Mesothelial cell of epicardium (in vitro differentiated cells): ENCODE measurements around the gene ENOX2. TPM values are rescaled to one million over a fixed set of nuclear protein-coding genes. Genes with fewer than 3 reads are reported as not detected.

Source experiments
- DNase-seq, 2 experiments: peaks; one replicate each; pipeline ENCODE4 v3.0.0; 2021; ENCODE audit warnings: low spot score in 2 of 2; ENCODE audit not compliant: unreplicated experiment in 2 of 2
- H3K27ac Mint-ChIP-seq: 2 replicates; pipeline ENCODE4 v1.8.0; 2021; ENCODE audit warnings: mixed read lengths
- H3K27me3 Mint-ChIP-seq: 2 replicates; pipeline ENCODE4 v1.8.0; 2021; ENCODE audit warnings: low read depth, mixed read lengths
- H3K36me3 Mint-ChIP-seq: 2 replicates; pipeline ENCODE4 v1.8.0; 2021; ENCODE audit warnings: mixed read lengths
- H3K4me1 Mint-ChIP-seq: 2 replicates; pipeline ENCODE4 v1.8.0; 2021; ENCODE audit warnings: mixed read lengths
- H3K4me3 Mint-ChIP-seq: 2 replicates; pipeline ENCODE4 v1.8.0; 2021; ENCODE audit warnings: mild to moderate bottlenecking, moderate library complexity, mixed read lengths
- H3K9me3 Mint-ChIP-seq: 2 replicates; pipeline ENCODE4 v1.8.0; 2021; ENCODE audit warnings: mixed read lengths
- total RNA-seq: library from RNA; stranded (reverse); gene quantifications from 3 replicates; pipeline ENCODE4 v1.2.1, GENCODE V29; 2021
- TF ChIP-seq, protein P1 (sequence below): fragments of 200-600 bp; sonication (generic); IDR thresholded peaks from one replicate; pipeline ENCODE4 v1.5.0; 2021; ENCODE audit warnings: antibody characterized with exemption; ENCODE audit not compliant: unreplicated experiment

ENOX2 gene
- total RNA-seq, 1 donor from 2014 or later = 13.0 TPM

DNA sequence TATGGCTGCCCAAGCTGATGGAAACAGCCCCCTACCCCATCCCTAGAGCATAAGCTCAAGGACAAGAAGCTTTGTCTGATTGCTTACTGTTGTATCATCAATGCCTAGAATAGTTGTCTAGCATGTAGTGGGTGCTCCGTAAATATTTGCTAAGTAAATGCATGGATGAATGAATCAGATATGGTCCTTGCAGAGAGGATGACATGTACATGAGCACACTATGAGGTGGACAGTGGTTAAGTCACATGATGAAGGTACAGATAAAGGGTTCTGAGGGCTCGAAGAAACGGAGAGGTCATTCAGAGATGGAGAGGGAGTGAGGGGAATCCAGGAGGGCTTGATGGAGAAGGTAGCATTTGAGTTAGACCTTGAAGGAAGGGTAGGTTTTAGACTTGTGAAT lies 287.1 kb downstream of the ENOX2 start:
- no peak overlapping the region for H3K4me3 Mint-ChIP-seq
- no peaks in the 10 kb centered on the region for H3K36me3 Mint-ChIP-seq
- no peak overlapping the region for H3K27ac Mint-ChIP-seq
- TF ChIP-seq, protein P1, sequence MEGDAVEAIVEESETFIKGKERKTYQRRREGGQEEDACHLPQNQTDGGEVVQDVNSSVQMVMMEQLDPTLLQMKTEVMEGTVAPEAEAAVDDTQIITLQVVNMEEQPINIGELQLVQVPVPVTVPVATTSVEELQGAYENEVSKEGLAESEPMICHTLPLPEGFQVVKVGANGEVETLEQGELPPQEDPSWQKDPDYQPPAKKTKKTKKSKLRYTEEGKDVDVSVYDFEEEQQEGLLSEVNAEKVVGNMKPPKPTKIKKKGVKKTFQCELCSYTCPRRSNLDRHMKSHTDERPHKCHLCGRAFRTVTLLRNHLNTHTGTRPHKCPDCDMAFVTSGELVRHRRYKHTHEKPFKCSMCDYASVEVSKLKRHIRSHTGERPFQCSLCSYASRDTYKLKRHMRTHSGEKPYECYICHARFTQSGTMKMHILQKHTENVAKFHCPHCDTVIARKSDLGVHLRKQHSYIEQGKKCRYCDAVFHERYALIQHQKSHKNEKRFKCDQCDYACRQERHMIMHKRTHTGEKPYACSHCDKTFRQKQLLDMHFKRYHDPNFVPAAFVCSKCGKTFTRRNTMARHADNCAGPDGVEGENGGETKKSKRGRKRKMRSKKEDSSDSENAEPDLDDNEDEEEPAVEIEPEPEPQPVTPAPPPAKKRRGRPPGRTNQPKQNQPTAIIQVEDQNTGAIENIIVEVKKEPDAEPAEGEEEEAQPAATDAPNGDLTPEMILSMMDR = no peak
- H3K4me1 Mint-ChIP-seq = no peaks in the 10 kb centered on the region
- H3K9me3 Mint-ChIP-seq = no peaks in the 10 kb centered on the region
- peaks cover 8% of the 10 kb centered on the region for H3K27me3 Mint-ChIP-seq
- no peak for DNase-seq

DNA sequence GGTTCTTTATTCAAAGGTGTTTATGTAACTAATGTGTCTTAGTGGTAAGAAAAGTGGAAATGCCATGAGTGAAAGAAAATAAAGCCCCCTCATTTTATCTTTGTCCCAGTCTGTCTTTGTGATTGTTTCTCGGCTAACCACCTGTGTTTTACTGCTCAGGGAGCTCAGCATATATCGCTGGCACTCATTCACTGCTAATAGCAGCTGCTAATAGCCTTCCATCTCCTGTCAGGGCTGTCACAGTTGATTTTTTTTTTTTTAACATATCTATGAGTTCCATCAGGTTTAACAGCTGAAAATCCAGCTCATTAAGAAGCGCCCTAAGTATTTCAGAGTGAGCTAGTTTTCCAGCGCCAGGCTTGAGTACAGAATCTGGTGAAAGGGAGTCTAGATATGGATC lies 295.6 kb downstream of the ENOX2 start:
- TF ChIP-seq, protein P1 = no peak
- Mint-ChIP-seq H3K36me3 (no peaks in the 10 kb centered on the region), H3K4me3 (no peak overlapping the region), H3K27me3 (peaks cover 36% of the 10 kb centered on the region), H3K4me1 (no peaks in the 10 kb centered on the region), H3K27ac (no peak overlapping the region), H3K9me3 (no peaks in the 10 kb centered on the region)
- no peak for DNase-seq

DNA sequence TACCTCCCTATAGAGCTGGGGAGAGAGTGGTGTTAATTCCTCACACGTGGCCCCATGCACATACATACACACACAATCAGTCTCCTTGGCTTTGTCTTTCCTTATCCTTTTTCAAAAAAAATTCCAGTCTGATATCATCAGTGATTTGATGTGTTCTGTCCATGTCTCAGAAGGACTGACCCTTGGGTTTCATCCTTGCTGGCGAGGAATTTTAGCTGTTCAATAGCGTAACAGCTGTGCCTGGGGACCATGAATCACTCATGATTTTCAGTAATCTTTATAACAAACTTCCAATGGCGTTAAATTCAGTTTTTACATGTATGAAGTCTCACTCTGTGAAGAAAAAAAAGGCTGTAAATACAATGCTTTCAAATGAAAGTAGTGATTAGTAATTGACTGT lies 296.6 kb downstream of the ENOX2 start:
- Mint-ChIP-seq H3K4me1 (no peaks in the 10 kb centered on the region), H3K4me3 (no peak overlapping the region), H3K36me3 (no peaks in the 10 kb centered on the region), H3K27me3 (peaks cover 34% of the 10 kb centered on the region), H3K9me3 (no peaks in the 10 kb centered on the region), H3K27ac (no peak overlapping the region)
- TF ChIP-seq, protein P1 = no peak
- no peak for DNase-seq

DNA sequence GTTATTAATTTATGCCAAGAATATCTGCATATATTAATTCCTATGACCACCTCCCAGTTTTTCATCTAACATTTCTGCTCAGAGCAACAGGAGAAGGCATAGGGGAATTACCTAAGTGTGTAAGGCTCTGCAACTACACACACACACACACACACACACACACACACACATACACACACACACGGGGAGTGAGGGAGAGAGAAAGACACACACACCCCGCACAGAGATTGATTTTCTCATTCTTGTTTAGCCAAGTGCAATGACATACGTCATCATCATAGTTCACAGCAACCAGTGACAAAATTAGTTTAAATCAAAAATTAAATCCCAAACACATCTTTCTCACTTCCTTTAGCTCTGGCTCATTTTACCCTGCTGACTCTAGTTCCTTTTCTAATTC lies 298.1 kb downstream of the ENOX2 start:
- H3K27ac Mint-ChIP-seq = no peak overlapping the region

DNA sequence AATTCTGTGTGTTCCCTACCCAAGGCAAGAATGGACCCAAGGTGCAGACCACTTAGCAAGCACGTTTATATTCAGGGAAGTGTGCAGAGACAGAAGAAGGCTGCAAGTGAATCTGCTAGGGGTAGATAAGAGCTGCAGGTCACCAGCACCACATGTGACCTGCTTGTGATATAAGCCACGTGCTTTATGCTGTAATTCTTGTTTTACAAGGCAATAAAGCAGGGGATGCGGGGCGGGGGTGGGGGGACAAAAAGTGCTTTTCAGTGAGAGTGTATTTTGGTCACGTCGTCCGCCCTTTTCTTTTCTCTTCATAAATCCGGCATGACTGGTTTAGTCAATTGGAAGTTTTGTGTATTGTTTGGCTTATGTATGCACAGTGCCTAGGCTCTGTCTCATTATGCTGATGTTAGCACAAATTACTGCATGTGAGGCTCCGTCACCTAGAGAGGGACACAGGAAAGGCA lies 308.5 kb downstream of the ENOX2 start:
- Mint-ChIP-seq H3K9me3 (no peaks in the 10 kb centered on the region), H3K4me1 (peaks cover 2% of the 10 kb centered on the region), H3K27ac (no peak overlapping the region), H3K27me3 (peaks cover 17% of the 10 kb centered on the region), H3K4me3 (no peak overlapping the region), H3K36me3 (no peaks in the 10 kb centered on the region)
- no peak for DNase-seq
- TF ChIP-seq, protein P1 = no peak

More for the DNA sequence above, 298.1 kb downstream of the ENOX2 start:
- H3K4me1 Mint-ChIP-seq = no peaks in the 10 kb centered on the region
- H3K36me3 Mint-ChIP-seq = no peaks in the 10 kb centered on the region
- TF ChIP-seq, protein P1 = no peak
- peaks cover 35% of the 10 kb centered on the region for H3K27me3 Mint-ChIP-seq
- no peak for DNase-seq
- no peak overlapping the region for H3K4me3 Mint-ChIP-seq
- no peaks in the 10 kb centered on the region for H3K9me3 Mint-ChIP-seq

GRCh38 chrX:130593911-130594310 lies 309.1 kb downstream of the ENOX2 start:
- Mint-ChIP-seq H3K4me1 (peaks cover 2% of the 10 kb centered on the region), H3K36me3 (no peaks in the 10 kb centered on the region), H3K9me3 (no peaks in the 10 kb centered on the region), H3K27me3 (peaks cover 16% of the 10 kb centered on the region), H3K4me3 (no peak overlapping the region), H3K27ac (no peak overlapping the region)
- TF ChIP-seq, protein P1 = no peak
- no peak for DNase-seq
